ENCODE measurements around the gene KRT9.

The KRT9 gene

DNA sequence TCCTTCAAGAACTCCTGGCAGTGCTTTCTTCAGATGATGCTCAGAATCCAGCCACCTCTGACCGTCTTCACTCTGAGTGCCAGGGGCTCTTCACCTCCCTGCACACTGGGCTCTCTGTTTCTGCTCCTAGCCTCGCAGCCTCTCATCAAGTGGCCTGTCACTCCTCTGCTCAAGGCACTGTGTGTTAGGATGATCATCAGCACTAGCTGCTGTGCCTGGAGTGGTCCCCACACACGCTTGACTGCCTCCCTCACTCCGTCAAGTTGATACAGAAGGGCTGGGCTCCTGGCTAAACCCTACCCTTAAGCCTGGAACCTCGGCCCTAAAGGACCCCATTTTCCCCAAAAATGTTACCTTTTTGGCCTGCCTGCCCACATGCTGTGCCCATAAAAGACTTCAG lies 15.6 kb downstream of the KRT9 start:
- DNase-seq (ENCODE audit: low read depth): no peak
- no peak overlapping the region for H3K4me3 ChIP-seq (ENCODE audit: low read depth, low read length)
- TF ChIP-seq POLR2A (IDR thresholded peaks at IDR 0.05; ENCODE audit: extremely low read depth, insufficient read length) (no peak), MYC (IDR thresholded peaks at IDR 0.05; ENCODE audit: low read depth, low read length) (no peak)
- TF ChIP-seq, protein P1, sequence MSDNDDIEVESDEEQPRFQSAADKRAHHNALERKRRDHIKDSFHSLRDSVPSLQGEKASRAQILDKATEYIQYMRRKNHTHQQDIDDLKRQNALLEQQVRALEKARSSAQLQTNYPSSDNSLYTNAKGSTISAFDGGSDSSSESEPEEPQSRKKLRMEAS (IDR thresholded peaks at IDR 0.05; ENCODE audit: low read depth, low read length): no peak
- TF ChIP-seq, protein P2, sequence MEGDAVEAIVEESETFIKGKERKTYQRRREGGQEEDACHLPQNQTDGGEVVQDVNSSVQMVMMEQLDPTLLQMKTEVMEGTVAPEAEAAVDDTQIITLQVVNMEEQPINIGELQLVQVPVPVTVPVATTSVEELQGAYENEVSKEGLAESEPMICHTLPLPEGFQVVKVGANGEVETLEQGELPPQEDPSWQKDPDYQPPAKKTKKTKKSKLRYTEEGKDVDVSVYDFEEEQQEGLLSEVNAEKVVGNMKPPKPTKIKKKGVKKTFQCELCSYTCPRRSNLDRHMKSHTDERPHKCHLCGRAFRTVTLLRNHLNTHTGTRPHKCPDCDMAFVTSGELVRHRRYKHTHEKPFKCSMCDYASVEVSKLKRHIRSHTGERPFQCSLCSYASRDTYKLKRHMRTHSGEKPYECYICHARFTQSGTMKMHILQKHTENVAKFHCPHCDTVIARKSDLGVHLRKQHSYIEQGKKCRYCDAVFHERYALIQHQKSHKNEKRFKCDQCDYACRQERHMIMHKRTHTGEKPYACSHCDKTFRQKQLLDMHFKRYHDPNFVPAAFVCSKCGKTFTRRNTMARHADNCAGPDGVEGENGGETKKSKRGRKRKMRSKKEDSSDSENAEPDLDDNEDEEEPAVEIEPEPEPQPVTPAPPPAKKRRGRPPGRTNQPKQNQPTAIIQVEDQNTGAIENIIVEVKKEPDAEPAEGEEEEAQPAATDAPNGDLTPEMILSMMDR (IDR thresholded peaks at IDR 0.05; ENCODE audit: low read depth, low read length): no peak

DNA sequence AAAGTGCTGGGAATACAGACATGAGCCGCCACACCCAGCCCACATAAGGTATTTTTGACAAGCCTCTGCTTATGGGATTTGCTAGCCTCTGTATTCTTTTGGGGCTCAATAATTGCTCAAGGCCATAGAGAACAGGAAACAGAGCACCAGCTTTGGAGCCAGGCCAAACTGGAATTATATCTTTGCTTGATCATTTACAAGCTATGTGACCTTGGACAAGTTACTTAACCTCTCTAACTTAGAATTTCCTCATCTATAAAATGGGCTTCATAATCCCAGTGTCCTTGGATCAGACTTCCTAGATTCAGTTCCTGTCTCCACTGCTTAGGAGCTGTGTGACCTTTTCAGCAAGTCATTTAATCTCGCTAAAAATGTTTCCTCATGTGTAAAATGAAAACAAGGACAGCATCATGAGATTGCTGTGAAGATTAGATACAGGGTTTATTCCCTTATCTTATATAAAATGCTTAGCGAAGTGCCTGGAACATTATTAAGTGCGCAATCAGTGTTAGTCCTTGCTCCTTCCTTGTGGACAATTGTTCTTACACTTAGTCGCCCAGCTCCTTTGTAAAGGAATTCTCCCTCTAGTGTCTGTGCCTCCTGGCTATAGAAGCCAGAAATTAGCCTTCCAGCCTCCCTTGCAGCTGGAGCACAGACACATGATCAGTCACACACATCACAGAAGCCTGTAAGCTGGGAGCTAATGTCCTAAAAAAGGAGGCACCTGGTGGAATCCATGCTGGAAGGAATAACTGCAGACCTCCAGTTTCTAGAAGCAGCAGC lies 16.6 kb downstream of the KRT9 start:
- TF ChIP-seq POLR2A (IDR thresholded peaks at IDR 0.05; ENCODE audit: extremely low read depth, insufficient read length): no peak
- no peak for TF ChIP-seq MYC (IDR thresholded peaks at IDR 0.05; ENCODE audit: low read depth, low read length)
- TF ChIP-seq, protein P1 (IDR thresholded peaks at IDR 0.05; ENCODE audit: low read depth, low read length): no peak
- TF ChIP-seq, protein P2 (IDR thresholded peaks at IDR 0.05; ENCODE audit: low read depth, low read length): no peak
- no peak for DNase-seq (ENCODE audit: low read depth)
- no peak overlapping the region for H3K4me3 ChIP-seq (ENCODE audit: low read depth, low read length)

DNA sequence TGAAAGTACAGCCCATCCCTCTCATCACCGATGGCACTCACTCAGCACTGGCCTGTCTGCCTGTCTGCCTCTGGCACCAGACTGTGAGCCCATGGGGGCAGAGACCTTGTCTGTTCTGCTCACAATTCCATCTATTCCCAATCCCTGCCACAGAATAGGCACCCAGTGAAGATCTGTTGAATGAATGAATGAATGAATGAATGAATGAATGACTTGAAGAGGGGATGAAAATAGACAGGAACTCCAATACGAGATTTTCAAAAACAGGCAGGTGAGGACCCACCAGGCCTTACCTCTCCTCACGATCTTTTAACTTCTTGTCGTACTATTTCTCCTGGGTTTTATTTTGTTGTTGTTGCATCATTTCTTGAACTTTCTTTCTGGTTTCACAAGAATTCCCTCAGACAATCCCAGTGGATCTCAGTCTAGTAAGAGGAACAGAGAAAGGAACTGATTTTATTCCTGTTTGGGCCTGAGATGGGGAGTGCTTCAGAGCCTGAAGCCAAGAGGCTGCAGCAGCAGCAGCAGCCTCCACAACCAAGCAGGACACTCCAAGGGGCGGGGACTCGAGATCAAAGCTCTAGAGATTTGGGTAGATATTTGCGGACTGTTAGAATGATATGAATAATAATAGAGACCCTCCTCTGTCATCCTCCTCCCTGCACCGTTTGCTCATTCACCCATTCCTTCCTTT lies 17.7 kb downstream of the KRT9 start:
- TF ChIP-seq POLR2A (IDR thresholded peaks at IDR 0.05; ENCODE audit: extremely low read depth, insufficient read length) (no peak), MYC (IDR thresholded peaks at IDR 0.05; ENCODE audit: low read depth, low read length) (no peak)
- TF ChIP-seq, protein P1 (IDR thresholded peaks at IDR 0.05; ENCODE audit: low read depth, low read length): no peak
- TF ChIP-seq, protein P2 (IDR thresholded peaks at IDR 0.05; ENCODE audit: low read depth, low read length): no peak
- H3K4me3 ChIP-seq (ENCODE audit: low read depth, low read length): no peak overlapping the region
- no peak for DNase-seq (ENCODE audit: low read depth)

DNA sequence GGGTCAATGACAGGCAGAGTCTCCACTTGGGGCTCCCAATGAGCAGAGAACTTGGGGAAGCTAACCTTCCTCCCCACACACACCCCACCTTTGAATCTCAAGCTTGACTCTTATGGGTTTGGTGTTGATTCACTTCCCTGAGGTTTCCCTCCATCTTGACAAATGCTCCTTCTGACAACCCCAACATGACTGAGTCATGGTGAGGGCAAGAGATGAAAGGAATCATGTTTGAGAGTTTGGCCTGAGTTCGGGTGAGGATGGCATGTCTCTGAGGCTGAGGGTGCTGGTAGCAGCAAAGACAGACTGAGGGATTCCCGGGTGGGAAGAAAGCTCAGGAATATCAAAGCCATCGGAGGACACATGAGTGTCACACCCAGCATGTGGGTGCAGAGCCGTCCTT lies 18.7 kb downstream of the KRT9 start:
- DNase-seq (ENCODE audit: low read depth): no peak
- no peak overlapping the region for H3K4me3 ChIP-seq (ENCODE audit: low read depth, low read length)
- TF ChIP-seq, protein P1 (IDR thresholded peaks at IDR 0.05; ENCODE audit: low read depth, low read length): no peak
- TF ChIP-seq, protein P2 (IDR thresholded peaks at IDR 0.05; ENCODE audit: low read depth, low read length): no peak
- TF ChIP-seq POLR2A (IDR thresholded peaks at IDR 0.05; ENCODE audit: extremely low read depth, insufficient read length) (no peak), MYC (IDR thresholded peaks at IDR 0.05; ENCODE audit: low read depth, low read length) (no peak)

DNA sequence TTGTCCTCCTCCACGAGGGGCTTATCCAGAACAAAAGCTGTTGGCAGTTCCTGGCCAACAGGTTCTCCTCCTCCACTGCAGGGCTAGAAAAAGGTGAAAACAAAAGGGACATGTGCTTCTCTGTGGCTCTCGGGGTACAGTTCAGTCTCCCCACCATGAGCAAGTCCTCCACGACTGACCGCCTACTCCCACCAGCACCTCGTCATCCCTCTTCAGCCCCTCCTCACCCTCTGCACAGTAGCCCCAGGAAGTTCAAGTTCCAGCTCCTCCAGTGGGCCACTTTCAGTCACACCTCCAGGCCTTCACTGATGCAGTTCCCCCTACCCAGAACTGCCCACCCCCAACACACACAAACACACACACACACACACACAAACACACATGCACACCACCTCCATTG lies 19.4 kb downstream of the KRT9 start:
- no peak overlapping the region for H3K4me3 ChIP-seq (ENCODE audit: low read depth, low read length)
- TF ChIP-seq POLR2A (IDR thresholded peaks at IDR 0.05; ENCODE audit: extremely low read depth, insufficient read length): no peak
- no peak for TF ChIP-seq MYC (IDR thresholded peaks at IDR 0.05; ENCODE audit: low read depth, low read length)
- TF ChIP-seq, protein P2 (IDR thresholded peaks at IDR 0.05; ENCODE audit: low read depth, low read length): no peak
- TF ChIP-seq, protein P1 (IDR thresholded peaks at IDR 0.05; ENCODE audit: low read depth, low read length): no peak
- DNase-seq (ENCODE audit: low read depth): no peak
